ENCODE measurements around the gene HDAC7. TPM values are rescaled to one million over a fixed set of nuclear protein-coding genes. Genes with fewer than 3 reads are reported as not detected.
"Not testable (repeated sequence)": the region's sequence is repeated elsewhere in the genome, so short reads cannot be mapped to it uniquely, and the experiment has no call there.

HDAC7 gene
- total and polyA plus RNA-seq, 2 experiments from 2014 or later = 19.0 to 41.2 TPM

GRCh38 chr12:47816403-47817271, 3.1 kb downstream of the HDAC7 start:
- peaks cover 2% of the 10 kb centered on the region for H4K20me1 ChIP-seq (ENCODE audit: insufficient read depth, poor library complexity, severe bottlenecking)
- WGBS (ENCODE audit: low lambda C conversion rate, missing lambda C conversion rate) = 50% methylated on average over 9 of the region's 12 CpGs
- H3K9me3 ChIP-seq (ENCODE audit: low read depth) = no peaks in the 10 kb centered on the region
- TF ChIP-seq EZH2phosphoT487 (IDR thresholded peaks at IDR 0.05; ENCODE audit: low read depth, severe bottlenecking, unreplicated experiment) = no peak
- no peak for TF ChIP-seq EZH2 (IDR thresholded peaks at IDR 0.05; ENCODE audit: borderline replicate concordance)
- TF ChIP-seq, protein P1, sequence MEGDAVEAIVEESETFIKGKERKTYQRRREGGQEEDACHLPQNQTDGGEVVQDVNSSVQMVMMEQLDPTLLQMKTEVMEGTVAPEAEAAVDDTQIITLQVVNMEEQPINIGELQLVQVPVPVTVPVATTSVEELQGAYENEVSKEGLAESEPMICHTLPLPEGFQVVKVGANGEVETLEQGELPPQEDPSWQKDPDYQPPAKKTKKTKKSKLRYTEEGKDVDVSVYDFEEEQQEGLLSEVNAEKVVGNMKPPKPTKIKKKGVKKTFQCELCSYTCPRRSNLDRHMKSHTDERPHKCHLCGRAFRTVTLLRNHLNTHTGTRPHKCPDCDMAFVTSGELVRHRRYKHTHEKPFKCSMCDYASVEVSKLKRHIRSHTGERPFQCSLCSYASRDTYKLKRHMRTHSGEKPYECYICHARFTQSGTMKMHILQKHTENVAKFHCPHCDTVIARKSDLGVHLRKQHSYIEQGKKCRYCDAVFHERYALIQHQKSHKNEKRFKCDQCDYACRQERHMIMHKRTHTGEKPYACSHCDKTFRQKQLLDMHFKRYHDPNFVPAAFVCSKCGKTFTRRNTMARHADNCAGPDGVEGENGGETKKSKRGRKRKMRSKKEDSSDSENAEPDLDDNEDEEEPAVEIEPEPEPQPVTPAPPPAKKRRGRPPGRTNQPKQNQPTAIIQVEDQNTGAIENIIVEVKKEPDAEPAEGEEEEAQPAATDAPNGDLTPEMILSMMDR (IDR thresholded peaks at IDR 0.05; ENCODE audit: poor library complexity) = no peak
- peak overlapping the region; percentile 95 for H3K4me2 ChIP-seq
- no peak overlapping the region for H3K4me3 ChIP-seq
- no peaks in the 10 kb centered on the region for H3K27me3 ChIP-seq
- H3K36me3 ChIP-seq (replicated peaks; ENCODE audit: insufficient read depth, low read depth) = no peaks in the 10 kb centered on the region
- H3K9me2 ChIP-seq (replicated peaks; ENCODE audit: insufficient read depth) = no peaks in the 10 kb centered on the region
- no peak for DNase-seq (ENCODE audit: low spot score)
- peaks cover 85% of the 10 kb centered on the region for H3K79me2 ChIP-seq
- no peak overlapping the region for H2AFZ ChIP-seq
- peak overlapping the region; percentile 98 for H3K27ac ChIP-seq
- peaks cover 57% of the 10 kb centered on the region for H3K4me1 ChIP-seq (ENCODE audit: insufficient read depth)

GRCh38 chr12:47815447-47815846, 4.3 kb downstream of the HDAC7 start:
- H3K9me2 ChIP-seq (replicated peaks; ENCODE audit: insufficient read depth); H2AFZ ChIP-seq; H3K4me3 ChIP-seq; H3K9me3 ChIP-seq (ENCODE audit: low read depth); H3K4me2 ChIP-seq; H3K27me3 ChIP-seq; DNase-seq (ENCODE audit: low spot score); H3K36me3 ChIP-seq (replicated peaks; ENCODE audit: insufficient read depth, low read depth); H4K20me1 ChIP-seq (ENCODE audit: insufficient read depth, poor library complexity, severe bottlenecking): not testable (repeated sequence)
- Histone ChIP-seq H3K4me1 (ENCODE audit: insufficient read depth) (peaks cover 55% of the 10 kb centered on the region), H3K27ac (peak overlapping the region; percentile 98), H3K79me2 (peaks cover 88% of the 10 kb centered on the region)
- WGBS (ENCODE audit: low lambda C conversion rate, missing lambda C conversion rate) = 98% methylated on average over 5 of the region's 5 CpGs

DNA sequence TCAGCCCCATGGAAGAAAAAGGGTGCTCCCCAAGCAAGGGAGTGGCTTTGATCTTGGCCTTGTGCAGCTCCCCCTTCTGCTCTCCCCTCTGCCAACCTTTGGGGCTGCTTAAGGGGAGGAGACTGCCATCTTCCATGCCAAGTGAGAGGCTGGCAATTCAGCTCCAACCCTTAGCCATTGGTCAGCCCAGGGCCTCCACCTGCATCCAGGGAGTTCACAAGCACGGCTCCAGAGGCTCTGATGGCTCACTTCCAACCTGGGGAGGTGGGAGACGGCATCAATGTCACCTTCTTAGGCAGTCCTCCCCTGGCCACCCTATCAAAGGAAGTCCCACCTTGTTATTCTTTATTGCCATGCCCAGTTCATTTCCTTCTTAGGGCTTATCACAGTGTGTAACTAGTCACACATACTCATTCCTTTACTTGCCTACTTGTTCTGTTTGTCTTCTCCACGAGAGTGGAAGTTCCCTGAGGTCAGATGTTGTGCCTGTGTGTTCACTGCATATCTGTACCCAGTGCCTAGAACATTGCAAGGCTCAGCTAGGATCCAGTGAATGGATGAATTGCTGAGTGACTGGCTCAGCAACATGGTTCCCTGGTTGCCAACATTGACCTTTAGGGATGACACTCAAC, 5.0 kb downstream of the HDAC7 start:
- peaks cover 5% of the 10 kb centered on the region for H4K20me1 ChIP-seq (ENCODE audit: insufficient read depth, poor library complexity, severe bottlenecking)
- no peak overlapping the region for H3K4me2 ChIP-seq
- no peaks in the 10 kb centered on the region for H3K9me2 ChIP-seq (replicated peaks; ENCODE audit: insufficient read depth)
- no peak for DNase-seq (ENCODE audit: low spot score)
- H3K4me1 ChIP-seq (ENCODE audit: insufficient read depth) = peaks cover 55% of the 10 kb centered on the region
- no peak overlapping the region for H3K4me3 ChIP-seq
- no peak overlapping the region for H2AFZ ChIP-seq
- H3K9me3 ChIP-seq (ENCODE audit: low read depth) = no peaks in the 10 kb centered on the region
- no peak for TF ChIP-seq EZH2phosphoT487 (IDR thresholded peaks at IDR 0.05; ENCODE audit: low read depth, severe bottlenecking, unreplicated experiment)
- TF ChIP-seq, protein P1 (IDR thresholded peaks at IDR 0.05; ENCODE audit: poor library complexity) = no peak
- TF ChIP-seq EZH2 (IDR thresholded peaks at IDR 0.05; ENCODE audit: borderline replicate concordance) = no peak
- WGBS (ENCODE audit: low lambda C conversion rate, missing lambda C conversion rate) = 68% methylated on average over 3 of the region's 3 CpGs
- H3K79me2 ChIP-seq = peaks cover 92% of the 10 kb centered on the region
- H3K27me3 ChIP-seq = no peaks in the 10 kb centered on the region
- peak overlapping the region; percentile 98 for H3K27ac ChIP-seq
- H3K36me3 ChIP-seq (replicated peaks; ENCODE audit: insufficient read depth, low read depth) = no peaks in the 10 kb centered on the region

All from hepatocyte (in vitro differentiated cells).